ENCODE data around the gene PDCD4. TPM values are rescaled to one million over a fixed set of nuclear protein-coding genes. Genes with fewer than 3 reads are reported as not detected.

PDCD4 gene
- total RNA-seq, 4 donors from 2014 or later, result 131 to 202 (median 172) TPM

DNA sequence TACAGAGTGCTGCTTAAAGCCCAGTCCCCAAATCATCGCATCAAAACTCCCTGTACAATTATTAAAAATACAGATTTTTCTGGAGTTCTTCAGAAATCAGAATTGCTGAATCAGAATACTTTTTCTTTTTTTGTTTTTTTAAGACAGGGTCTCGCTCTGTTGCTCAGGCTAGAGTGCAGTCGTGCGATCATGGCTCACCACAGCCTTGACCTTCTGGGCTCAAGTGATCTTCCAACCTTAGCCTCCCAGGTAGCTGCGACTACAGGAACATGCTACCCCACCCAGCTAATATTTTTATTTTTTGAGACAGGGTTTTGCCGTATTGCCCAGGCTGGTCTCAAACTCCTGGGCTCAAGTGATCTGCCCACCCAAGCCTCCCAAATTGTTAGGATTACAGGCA, 43.3 kb downstream of the PDCD4 start:
- TF ChIP-seq, protein P1, sequence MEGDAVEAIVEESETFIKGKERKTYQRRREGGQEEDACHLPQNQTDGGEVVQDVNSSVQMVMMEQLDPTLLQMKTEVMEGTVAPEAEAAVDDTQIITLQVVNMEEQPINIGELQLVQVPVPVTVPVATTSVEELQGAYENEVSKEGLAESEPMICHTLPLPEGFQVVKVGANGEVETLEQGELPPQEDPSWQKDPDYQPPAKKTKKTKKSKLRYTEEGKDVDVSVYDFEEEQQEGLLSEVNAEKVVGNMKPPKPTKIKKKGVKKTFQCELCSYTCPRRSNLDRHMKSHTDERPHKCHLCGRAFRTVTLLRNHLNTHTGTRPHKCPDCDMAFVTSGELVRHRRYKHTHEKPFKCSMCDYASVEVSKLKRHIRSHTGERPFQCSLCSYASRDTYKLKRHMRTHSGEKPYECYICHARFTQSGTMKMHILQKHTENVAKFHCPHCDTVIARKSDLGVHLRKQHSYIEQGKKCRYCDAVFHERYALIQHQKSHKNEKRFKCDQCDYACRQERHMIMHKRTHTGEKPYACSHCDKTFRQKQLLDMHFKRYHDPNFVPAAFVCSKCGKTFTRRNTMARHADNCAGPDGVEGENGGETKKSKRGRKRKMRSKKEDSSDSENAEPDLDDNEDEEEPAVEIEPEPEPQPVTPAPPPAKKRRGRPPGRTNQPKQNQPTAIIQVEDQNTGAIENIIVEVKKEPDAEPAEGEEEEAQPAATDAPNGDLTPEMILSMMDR (IDR thresholded peaks at IDR 0.05; ENCODE audit: low read depth), result no peak

DNA sequence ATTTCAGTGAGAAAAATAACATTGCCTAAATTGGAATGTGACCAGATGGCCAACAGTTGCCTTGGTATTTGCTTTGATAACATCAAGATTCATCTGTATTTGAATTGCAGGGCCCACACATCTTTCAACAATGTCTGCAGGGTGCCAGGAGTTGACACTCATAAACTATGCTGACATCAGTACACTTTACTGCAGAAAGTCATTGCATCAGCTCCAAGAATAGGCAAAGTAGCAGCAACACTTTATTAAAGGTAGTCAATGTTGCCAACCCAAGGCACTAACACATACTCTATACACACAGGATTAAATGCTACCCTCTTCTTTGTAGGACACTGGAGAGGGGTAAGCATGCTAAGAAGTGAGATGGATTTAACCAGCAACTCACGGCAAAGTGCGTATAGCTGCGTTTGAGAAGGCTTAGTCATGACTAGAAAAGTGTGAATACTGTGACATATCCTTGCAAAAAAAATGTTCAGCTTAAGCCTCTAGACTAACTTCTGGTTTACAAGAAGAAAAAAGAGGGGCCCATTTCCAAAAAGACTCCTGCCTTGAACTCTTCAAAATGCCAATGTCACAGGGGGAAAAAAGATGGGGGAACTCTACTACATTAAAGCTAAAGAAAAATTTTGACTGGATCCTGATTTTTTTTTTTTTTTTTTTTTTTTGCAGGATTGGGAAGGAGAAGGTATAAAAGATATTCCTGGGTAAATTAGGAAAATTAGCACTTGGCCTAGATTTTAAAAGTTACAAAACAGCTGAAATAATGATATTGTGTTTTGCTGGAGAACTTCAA, 45.0 kb downstream of the PDCD4 start:
- TF ChIP-seq, protein P1 (IDR thresholded peaks at IDR 0.05; ENCODE audit: low read depth), result no peak

DNA sequence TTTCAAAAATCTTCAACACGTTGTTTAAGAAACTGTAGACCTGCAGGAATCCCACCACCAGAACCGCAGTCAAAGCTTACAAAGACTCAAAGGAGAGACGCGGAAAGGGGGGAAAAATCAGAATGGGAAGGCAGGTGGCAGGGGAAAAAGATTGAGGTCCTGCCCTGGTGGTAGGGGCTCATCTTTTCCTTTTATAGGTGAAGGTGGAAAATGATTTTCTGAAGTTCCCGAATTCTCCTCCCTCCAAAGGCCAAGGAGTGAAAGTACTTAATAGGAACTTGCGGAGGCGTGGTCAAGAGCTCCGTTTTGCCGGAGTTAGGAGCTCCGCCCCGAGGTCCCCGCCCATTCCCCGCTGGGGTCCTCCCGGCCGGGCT, 46.5 kb downstream of the PDCD4 start:
- TF ChIP-seq, protein P1 (IDR thresholded peaks at IDR 0.05; ENCODE audit: low read depth), result no peak

DNA sequence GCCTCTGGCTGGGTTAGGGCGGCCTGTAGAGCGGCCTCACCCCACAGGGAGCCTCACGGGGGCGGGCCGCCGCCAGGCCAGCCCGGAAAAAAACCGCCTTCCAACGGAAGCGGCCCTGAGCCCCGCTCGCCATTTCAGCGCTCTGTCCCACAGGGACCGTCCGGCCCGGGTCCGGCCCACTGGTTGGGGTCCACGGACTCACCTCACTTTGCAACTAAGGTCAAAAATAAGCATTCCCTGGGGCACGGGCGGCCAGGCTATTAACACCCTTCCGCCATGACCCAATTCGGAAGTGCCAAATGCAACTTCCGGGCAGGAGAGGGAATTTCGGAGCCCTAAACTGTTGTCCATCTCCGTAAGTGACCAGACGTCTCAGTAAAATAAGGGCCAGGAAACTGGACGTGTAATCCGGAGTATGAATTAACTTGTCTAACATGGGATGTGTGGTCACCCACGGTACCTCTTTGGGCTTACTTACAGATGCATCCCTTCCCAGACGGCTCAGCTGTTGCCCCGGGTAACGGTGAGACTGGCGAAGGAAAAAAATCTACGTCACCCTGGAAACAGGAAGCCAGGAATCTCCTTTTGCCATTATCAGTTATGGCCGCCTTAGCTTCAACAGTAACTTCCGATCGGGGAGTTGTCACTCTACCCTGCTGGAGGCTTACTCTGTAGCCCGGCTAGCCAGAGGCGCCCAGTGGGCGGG, 47.1 kb downstream of the PDCD4 start, which contains the start of gene BBIP1:
TSS of gene BBIP1 (minus strand) at position 538 of the 706 bp plus-strand sequence. CDS start 1,023 bp downstream, outside the sequence.
- TF ChIP-seq, protein P1 (IDR thresholded peaks at IDR 0.05; ENCODE audit: low read depth), result no peak

DNA sequence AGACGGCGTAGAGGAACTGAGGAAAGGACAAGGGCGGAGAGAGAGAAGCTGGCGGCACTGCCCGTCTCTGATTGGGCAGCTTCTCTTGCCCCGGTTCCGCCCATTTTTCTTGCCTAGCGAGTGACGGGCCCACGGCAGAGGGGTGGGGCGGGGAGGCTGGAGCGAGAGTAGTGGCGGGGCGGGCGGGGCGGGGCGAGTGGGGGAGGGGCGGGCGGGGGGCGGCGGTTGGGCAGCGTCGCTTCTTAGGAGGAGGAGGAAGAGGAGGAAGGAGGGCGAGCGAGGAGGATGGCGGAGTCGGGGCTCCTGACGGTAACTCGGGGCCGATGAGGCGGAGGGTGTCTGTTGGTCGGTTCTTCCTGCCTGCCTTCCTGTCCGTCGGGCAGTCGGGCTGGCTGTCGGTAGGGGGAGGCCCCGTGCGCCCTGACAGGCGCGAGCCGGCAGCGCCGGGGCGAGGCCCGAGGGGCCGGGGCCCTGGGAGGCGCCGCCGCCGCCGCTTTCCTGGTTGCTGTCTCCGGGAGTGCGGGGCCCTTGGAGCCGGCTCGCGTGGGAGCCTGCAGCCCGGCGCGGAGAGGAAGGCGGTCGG, 47.7 kb downstream of the PDCD4 start, which contains the start of gene SHOC2:
TSS of gene SHOC2 (plus strand) at position 256 of the 583 bp plus-strand sequence. CDS start 44,755 bp downstream, outside the sequence.
- TF ChIP-seq, protein P1 (IDR thresholded peaks at IDR 0.05; ENCODE audit: low read depth), result no peak

DNA sequence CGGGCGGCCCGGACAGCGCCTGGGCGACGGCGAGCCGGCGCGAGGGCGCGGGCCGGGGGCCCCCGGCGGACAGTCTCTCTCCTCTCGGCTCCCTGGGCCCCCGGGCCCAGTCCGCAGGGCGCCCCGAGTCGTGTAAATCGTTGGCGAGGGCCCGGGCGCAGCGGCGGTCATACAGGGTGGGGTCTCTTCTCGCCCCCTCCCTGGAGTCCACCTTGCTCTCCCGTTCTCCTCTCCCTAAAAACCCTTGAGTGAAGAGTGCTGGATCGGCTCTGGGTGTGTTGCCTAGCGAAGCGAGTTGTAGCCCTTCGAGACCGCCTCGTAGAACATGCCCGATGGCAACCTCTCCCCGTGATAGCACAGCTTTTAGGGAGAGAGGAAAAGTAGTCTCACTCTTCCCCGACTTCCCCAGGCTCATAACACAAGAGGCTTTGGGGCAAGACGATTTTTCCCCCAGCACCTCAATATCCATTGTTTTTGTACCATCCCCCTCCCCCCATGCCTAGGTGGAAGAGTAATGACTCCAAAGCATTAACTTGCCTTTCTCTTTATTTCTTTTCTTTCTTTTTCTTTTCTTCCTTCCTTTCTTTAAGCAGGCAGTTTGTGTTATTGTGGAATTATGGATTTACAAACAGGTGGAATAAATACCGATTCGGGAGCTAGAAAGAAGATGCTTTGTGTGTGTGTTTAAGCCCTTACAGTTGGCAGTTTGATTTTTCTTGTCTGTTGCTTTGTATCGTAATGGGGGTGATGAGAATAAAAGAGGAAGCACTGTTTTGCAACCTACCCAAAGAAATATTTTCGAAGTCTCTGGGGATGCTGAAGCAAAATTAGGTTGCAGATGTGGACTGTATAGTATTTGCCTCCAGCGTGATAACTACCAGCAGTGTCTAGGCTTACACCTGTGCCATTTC, 48.5 kb downstream of the PDCD4 start:
- TF ChIP-seq, protein P1 (IDR thresholded peaks at IDR 0.05; ENCODE audit: low read depth), result no peak

Measured in subcutaneous adipose tissue (tissue), 4 donors.